ENCODE results near the gene AUTS2. TPM values are rescaled to one million over a fixed set of nuclear protein-coding genes. Genes with fewer than 3 reads are reported as not detected.

The AUTS2 gene
- polyA plus RNA-seq, 4 donors: 69.8 to 109 (median 76.8) TPM

GRCh38 chr7:69811476-69812308 is 213.4 kb downstream of the AUTS2 start:
- DNase-seq (ENCODE audit: low read depth in 4 of 4, low spot score in 3 of 4): no peak

- DNase-seq (ENCODE audit: low read depth in 4 of 4, low spot score in 3 of 4): no peak
Measured at GRCh38 chr7:69812756-69813155, 214.5 kb downstream of the AUTS2 start.

- no peak for DNase-seq (ENCODE audit: low read depth in 4 of 4, low spot score in 3 of 4)
Measured at GRCh38 chr7:69813637-69814240, 215.5 kb downstream of the AUTS2 start.

- DNase-seq (ENCODE audit: low read depth in 4 of 4, low spot score in 3 of 4): no peak
Measured at GRCh38 chr7:69814421-69814962, 216.2 kb downstream of the AUTS2 start.

GRCh38 chr7:69816501-69816900 is 218.2 kb downstream of the AUTS2 start:
- DNase-seq (ENCODE audit: low read depth in 4 of 4, low spot score in 3 of 4): no peak

GRCh38 chr7:69817121-69817520 is 218.8 kb downstream of the AUTS2 start:
- DNase-seq (ENCODE audit: low read depth in 4 of 4, low spot score in 3 of 4): no peak

GRCh38 chr7:69817841-69818635 is 219.8 kb downstream of the AUTS2 start:
- DNase-seq (ENCODE audit: low read depth in 4 of 4, low spot score in 3 of 4): no peak

- DNase-seq (ENCODE audit: low read depth in 4 of 4, low spot score in 3 of 4): no peak
Measured at GRCh38 chr7:69818636-69819332, 220.5 kb downstream of the AUTS2 start.

- DNase-seq (ENCODE audit: low read depth in 4 of 4, low spot score in 3 of 4): no peak
Measured at GRCh38 chr7:69819333-69819705, 221.0 kb downstream of the AUTS2 start.

GRCh38 chr7:69820479-69821192 is 222.4 kb downstream of the AUTS2 start:
- DNase-seq (ENCODE audit: low read depth in 4 of 4, low spot score in 3 of 4): no peak

GRCh38 chr7:69822386-69822785 is 224.1 kb downstream of the AUTS2 start:
- DNase-seq (ENCODE audit: low read depth in 4 of 4, low spot score in 3 of 4): no peak

GRCh38 chr7:69823151-69823744 is 225.0 kb downstream of the AUTS2 start:
- DNase-seq (ENCODE audit: low read depth in 4 of 4, low spot score in 3 of 4): peak in 1 of 4 donors; percentile 22

GRCh38 chr7:69825113-69825972 is 227.1 kb downstream of the AUTS2 start:
- no peak for DNase-seq (ENCODE audit: low read depth in 4 of 4, low spot score in 3 of 4)

- no peak for DNase-seq (ENCODE audit: low read depth in 4 of 4, low spot score in 3 of 4)
Measured at GRCh38 chr7:69826283-69826682, 228.0 kb downstream of the AUTS2 start.

- no peak for DNase-seq (ENCODE audit: low read depth in 4 of 4, low spot score in 3 of 4)
Measured at GRCh38 chr7:69827140-69827539, 228.9 kb downstream of the AUTS2 start.

GRCh38 chr7:69827558-69827957 is 229.3 kb downstream of the AUTS2 start:
- no peak for DNase-seq (ENCODE audit: low read depth in 4 of 4, low spot score in 3 of 4)

GRCh38 chr7:69832356-69832755 is 234.1 kb downstream of the AUTS2 start:
- no peak for DNase-seq (ENCODE audit: low read depth in 4 of 4, low spot score in 3 of 4)

- no peak for DNase-seq (ENCODE audit: low read depth in 4 of 4, low spot score in 3 of 4)
Measured at GRCh38 chr7:69833964-69834363, 235.7 kb downstream of the AUTS2 start.

GRCh38 chr7:69836702-69837101 is 238.4 kb downstream of the AUTS2 start:
- DNase-seq (ENCODE audit: low read depth in 4 of 4, low spot score in 3 of 4): no peak

Measured in left renal pelvis (tissue), 4 donors.